HG03095 (cell line): ENCODE data around the gene EHMT1.
"Not testable (repeated sequence)": the region's sequence is repeated elsewhere in the genome, so short reads cannot be mapped to it uniquely, and the experiment has no call there.

Source experiments
- ATAC-seq: cut with Tn5 transposase; IDR thresholded peaks from one replicate; pipeline ENCODE4 v1.9.1; 2021; ENCODE audit warnings: moderate library complexity; ENCODE audit not compliant: unreplicated experiment

Gene EHMT1

DNA sequence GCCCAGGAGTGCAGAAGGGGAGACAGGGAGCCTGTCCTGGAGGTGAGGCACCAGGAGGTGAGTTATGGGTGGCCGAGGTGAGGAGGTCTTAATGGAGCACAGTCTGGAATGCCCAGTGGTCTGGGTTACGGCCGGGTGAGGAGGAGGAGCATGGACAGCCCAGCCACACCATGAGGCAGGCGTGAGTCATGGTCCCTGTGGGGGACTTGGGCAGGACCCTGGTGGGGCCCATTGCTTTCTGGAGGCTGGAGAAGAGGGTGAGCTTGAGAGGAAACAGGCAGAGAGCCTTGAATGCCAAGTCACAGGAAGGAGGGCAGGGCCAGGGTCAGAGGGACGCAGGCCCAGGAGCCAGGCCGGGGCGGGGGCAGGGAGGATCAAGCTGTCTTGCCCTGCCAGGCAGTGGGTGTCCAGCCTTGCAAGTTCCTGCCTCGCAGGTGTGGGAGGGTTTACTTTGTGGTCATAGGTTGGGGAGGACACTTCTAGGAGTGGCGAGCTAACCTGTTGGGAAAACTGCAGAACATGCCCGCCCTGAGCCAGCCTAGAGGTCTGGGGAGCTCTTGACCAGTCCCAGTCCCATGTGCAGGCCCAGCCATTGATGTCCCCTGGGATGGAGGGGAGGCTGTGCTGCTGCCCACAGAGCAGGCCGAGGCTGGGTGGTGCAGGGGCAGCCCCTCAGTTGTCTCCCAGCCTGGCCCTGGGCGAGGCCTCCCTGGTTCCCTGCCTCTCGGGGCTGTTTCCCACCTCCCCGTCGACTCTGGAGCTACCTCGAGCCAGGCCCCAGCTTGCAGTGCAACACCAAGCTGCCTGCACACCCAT, 261.6 kb downstream of the EHMT1 start:
- no peak for ATAC-seq

DNA sequence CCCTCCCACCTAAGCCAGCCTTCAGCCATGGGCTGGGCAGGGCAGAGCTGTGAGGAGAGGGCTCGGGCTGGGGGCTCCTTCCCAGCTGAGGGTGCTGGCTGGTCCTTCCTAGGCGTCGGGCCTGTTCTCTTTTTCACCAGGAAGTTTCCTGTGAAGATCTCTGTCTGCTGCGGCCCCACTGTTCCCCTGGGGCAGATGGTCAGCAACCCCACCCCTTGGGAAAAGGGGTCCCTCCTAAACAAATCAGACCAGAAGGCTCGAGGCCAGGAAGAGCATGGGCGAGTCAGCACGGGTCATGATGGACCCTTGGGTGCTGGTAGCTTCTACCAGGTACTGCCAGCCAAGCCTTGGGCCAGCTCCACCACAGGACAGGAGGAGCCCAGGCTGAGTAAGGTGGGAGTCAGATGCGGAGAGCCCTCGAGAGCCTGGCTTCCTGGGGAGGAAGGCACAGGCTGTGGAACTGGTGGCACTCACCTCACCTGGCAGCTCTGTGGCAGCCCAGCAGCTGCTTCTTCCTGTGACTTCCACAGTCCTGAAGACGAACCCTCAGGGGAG, 262.2 kb downstream of the EHMT1 start:
- no peak for ATAC-seq

DNA sequence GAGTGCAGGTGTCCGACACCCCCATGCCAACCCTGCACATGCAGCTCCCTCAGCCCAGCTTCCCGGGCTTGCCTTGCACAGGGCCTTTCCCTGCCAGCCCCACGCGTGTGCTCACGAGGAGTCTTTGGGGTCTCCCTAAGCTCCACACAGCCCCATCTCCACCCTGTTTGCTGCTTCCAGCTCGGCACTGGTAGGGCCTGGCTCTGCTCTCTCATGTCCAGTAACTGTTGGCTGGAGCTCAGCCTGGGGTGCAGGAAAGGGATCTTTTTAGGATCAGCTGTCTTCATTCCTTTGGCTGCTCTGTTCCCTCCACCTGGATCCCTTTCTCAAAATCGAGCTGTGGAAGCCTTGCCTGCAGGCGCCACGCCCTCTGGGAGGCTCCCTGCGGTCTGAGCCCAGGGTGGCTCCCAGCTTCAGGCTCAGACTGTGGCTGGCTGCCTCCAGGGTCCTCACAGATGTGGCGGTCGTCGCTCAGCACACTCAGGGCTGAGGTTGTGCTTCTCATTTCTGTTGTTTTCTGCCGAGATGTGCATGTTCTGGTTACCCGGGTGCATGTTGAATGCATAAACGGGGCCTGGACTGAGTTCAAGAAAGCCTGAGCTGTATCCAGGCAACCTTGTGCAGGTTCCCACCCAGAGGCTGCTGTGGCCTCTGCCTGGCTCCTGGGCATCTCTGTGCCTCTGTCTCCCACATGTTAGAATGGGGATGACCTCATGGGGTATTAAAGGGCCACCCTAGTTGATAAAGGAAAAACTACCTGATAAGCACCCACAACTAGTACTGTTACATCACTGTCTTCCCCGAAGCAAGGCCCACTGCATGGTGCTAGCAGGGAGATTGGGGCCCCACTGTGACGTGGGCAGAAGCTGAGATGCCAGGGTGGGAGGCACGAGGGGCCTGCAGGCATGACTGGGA, 263.0 kb downstream of the EHMT1 start:
- no peak for ATAC-seq

DNA sequence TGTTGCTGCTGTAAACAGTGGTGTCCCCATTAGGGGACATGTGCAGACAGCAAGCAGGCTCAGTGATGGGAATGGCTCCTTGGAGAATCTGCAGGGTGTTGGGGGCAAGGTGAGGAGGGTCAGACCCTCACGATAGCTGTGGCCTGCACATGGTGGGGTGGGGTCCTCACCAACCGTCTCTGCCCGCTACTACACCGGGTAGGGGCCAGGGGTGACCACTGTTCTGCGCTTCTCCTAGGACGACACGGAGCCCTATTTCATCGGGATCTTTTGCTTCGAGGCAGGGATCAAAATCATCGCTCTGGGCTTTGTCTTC, 263.7 kb downstream of the EHMT1 start:
- no peak for ATAC-seq

DNA sequence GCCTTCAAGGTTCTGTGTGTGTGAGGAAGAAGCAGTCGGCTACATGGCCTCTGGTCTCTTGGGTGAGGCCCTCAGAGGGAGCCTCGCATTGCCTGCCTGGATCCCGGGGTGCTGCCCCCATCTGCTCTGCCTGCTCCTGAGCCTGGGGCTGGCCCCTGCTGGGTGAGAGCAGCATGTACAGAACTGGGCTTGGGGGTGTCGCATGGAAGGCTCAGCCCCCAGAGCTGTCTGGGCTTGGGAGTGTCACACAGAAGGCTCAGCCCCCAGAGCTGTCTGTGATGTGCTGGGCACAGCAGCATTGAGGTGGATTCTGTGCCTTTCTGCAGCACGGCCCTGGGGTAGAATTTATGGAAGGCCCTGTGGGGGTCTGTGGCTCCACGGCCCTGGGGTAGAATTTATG, 265.2 kb downstream of the EHMT1 start:
- not testable (repeated sequence) for ATAC-seq

DNA sequence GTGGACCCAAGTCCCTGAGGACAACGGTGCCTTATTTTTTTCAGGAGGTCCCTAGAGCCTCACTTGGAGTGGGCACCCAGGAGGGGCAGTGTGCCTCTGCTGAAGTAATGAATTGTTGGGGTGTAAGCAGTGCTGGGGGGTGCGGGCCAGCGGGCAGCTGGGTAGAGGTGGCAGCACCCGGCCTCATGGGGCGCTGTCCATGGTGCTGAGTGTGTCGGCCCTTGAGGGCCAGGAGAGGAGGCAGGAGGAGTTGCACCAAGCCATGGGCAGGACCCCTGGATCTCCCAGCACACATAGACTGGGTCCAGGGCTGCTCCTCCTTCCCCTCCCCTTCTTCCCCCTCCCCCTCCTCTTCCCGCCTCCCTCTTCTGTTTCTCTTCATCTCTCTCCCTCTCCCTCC, 265.7 kb downstream of the EHMT1 start:
- ATAC-seq: not testable (repeated sequence)

DNA sequence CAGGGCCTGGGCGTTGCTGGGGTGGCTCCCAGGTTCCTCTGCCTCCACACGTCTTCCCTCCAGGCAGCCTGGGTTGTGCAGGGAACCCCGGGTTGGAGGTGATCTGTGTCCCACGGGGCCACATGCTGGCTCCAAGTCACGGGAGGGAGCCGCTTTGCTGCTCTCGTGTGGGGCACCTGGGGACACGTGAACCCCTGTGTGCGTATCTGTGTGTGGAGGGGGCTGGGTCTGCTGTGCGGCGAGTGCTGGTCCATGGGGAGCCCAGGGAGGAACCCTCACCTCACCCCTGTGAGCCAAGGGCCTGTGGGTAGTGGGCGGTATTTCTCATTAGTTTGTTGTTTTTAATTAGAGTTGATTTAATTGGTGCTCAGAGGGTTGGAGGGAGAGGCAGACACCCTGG, 266.3 kb downstream of the EHMT1 start:
- not testable (repeated sequence) for ATAC-seq
